K562 (cell line): ENCODE results near the gene CHRNA9. TPM values are rescaled to one million over a fixed set of nuclear protein-coding genes. Genes with fewer than 3 reads are reported as not detected.
A peak's percentile ranks its signal among the peaks of the same experiment; 100 is the strongest.

Source experiments
- ATAC-seq: fragments of 200-7000 bp; cut with Tn5 transposase; 3 replicates; pipeline ENCODE4 v1.9.1; 2020; ENCODE audit warnings: moderate library complexity
- BruUV-seq: library from RNA; stranded (reverse); fragments of 400-500 nt; replicated peaks from 2 replicates; lab custom pipeline; 2021; lab: Mats Ljungman, UMichigan
- CTCF ChIA-PET: fragments of 300-600 bp; formaldehyde crosslinking; extraction: SDS; loops from one replicate; lab custom pipeline; 2021; ENCODE audit warnings: low intra/inter-chr PET ratio; lab: Yijun Ruan, JAX
- POLR2A ChIA-PET: fragments of 300-600, 350-650 bp; sonication (Branson Sonifier 250); formaldehyde crosslinking; extraction: SDS; loops from one replicate; lab custom pipeline; 2021; ENCODE audit warnings: antibody characterized with exemption, inconsistent platforms; lab: Yijun Ruan, JAX
- DNase-seq, 4 experiments: peaks; one replicate each; pipeline versions ENCODE4 v3.0.0 to v3.0.0-alpha.2; 2011 to 2018; ENCODE audit warnings: low spot score in 3 of 4, mixed read lengths in 3 of 4; ENCODE audit errors: extremely low read depth in 1 of 4
- FAIRE-seq: peaks from 2 replicates; lab custom pipeline; 2011; peaks lifted over from hg19 to GRCh38; lab: Jason Lieb, UNC
- H2AFZ ChIP-seq: 2 replicates; pipeline ENCODE4 v1.6.0; 2011; ENCODE audit warnings: low read depth, low read length, control low read depth, inconsistent platforms
- H3K27ac ChIP-seq: fragments of 200-600 bp; 3 replicates; pipeline ENCODE4 v1.8.0; 2011; ENCODE audit warnings: low read depth, mild to moderate bottlenecking, control low read depth, inconsistent platforms, low read length, moderate library complexity, mixed read lengths; ENCODE audit errors: extremely low read depth
- H3K27me3 ChIP-seq, 2 experiments: fragments of 300-600 bp in 1 of 2; 2 replicates in 1 of 2; 3 replicates in 1 of 2; pipeline versions ENCODE4 v1.6.0 to v1.8.0; 2011; ENCODE audit warnings: inconsistent platforms in 2 of 2, low read length in 2 of 2, mild to moderate bottlenecking in 1 of 2, mixed read lengths in 1 of 2, moderate library complexity in 1 of 2; ENCODE audit not compliant: control insufficient read depth in 2 of 2, insufficient read depth in 2 of 2
- H3K36me3 ChIP-seq: fragments of 300-600 bp; 3 replicates; pipeline ENCODE4 v1.8.0; 2011; ENCODE audit warnings: mild to moderate bottlenecking, low read length, inconsistent platforms; ENCODE audit not compliant: control insufficient read depth, insufficient read depth
- H3K4me1 ChIP-seq, 2 experiments: fragments of 200-600 bp in 1 of 2; replicated peaks in 1 of 2; 2 replicates in 1 of 2; 3 replicates in 1 of 2; pipeline versions ENCODE4 v1.5.1 to v1.8.0; 2011; ENCODE audit warnings: inconsistent platforms in 2 of 2, low read length in 2 of 2, mild to moderate bottlenecking in 1 of 2, mixed read lengths in 1 of 2, moderate library complexity in 1 of 2; ENCODE audit not compliant: control insufficient read depth in 2 of 2, insufficient read depth in 2 of 2
- H3K4me2 ChIP-seq: 2 replicates; pipeline ENCODE4 v1.6.1; 2011; ENCODE audit warnings: low read length, control low read depth, inconsistent platforms, mixed read lengths; ENCODE audit not compliant: insufficient read depth
- H3K4me3 ChIP-seq: fragments of 200-600 bp; sonication (generic), shearing (Covaris generic); 2 replicates; pipeline ENCODE4 v1.5.1; 2016; ENCODE audit warnings: control low read depth, inconsistent platforms
- H3K79me2 ChIP-seq: fragments of 200-600 bp; 3 replicates; pipeline ENCODE4 v1.8.0; 2011; ENCODE audit warnings: low read length, inconsistent platforms; ENCODE audit not compliant: control insufficient read depth, insufficient read depth
- H3K9ac ChIP-seq, 2 experiments: 2 replicates each; pipeline versions ENCODE4 v1.6.0 to v1.6.1; 2011; ENCODE audit warnings: low read depth in 2 of 2, low read length in 2 of 2, control low read depth in 1 of 2, inconsistent platforms in 1 of 2, mild to moderate bottlenecking in 1 of 2, mixed read lengths in 1 of 2; ENCODE audit not compliant: insufficient read depth in 1 of 2
- H3K9me1 ChIP-seq: one replicate; pipeline ENCODE4 v1.6.0; 2011; ENCODE audit warnings: inconsistent platforms, mild to moderate bottlenecking, low read length, moderate library complexity; ENCODE audit not compliant: control insufficient read depth, insufficient read depth
- H3K9me3 ChIP-seq: replicated peaks from 2 replicates; pipeline ENCODE4 v1.5.1; 2011; ENCODE audit warnings: low read depth, low read length, inconsistent platforms; ENCODE audit not compliant: control insufficient read depth, insufficient read depth
- H4K20me1 ChIP-seq: replicated peaks from 2 replicates; pipeline ENCODE4 v1.6.1; 2011; ENCODE audit warnings: low read length, inconsistent platforms, mixed read lengths; ENCODE audit not compliant: control insufficient read depth, insufficient read depth
- ARID3A ChIP-seq: IDR thresholded peaks from 2 replicates; pipeline ENCODE4 v1.6.1; 2012; ENCODE audit warnings: low read depth, low read length, improper control_type of control experiment, borderline replicate concordance
- DPF2 ChIP-seq: fragments of 450-650 bp; IDR thresholded peaks from 2 replicates; pipeline ENCODE4 v1.6.1; 2016
- ESRRA ChIP-seq: fragments of 450-650 bp; IDR thresholded peaks from 2 replicates; pipeline ENCODE4 v1.6.1; 2014; ENCODE audit warnings: low read depth, mild to moderate bottlenecking, moderate library complexity, borderline replicate concordance
- NEUROD1 ChIP-seq: fragments of 150-350 bp; IDR thresholded peaks from 2 replicates; pipeline ENCODE4 v1.6.1; 2014; ENCODE audit warnings: borderline replicate concordance, low read length, low read depth; ENCODE audit not compliant: partially characterized antibody
- NFYB ChIP-seq: IDR thresholded peaks from 2 replicates; pipeline ENCODE4 v1.6.1; 2011; ENCODE audit warnings: mild to moderate bottlenecking, moderate library complexity; ENCODE audit not compliant: insufficient read length; ENCODE audit errors: extremely low read depth
- SAP30 ChIP-seq: fragments of 200-600 bp; sonication (generic); IDR thresholded peaks from 2 replicates; pipeline ENCODE4 v1.6.1; 2012; ENCODE audit warnings: borderline replicate concordance, low read depth, mild to moderate bottlenecking, moderate library complexity, low read length, control low read depth, inconsistent platforms; ENCODE audit not compliant: insufficient read depth, poor library complexity, severe bottlenecking
- SRSF9 ChIP-seq: fragments of 200-400 bp; formaldehyde crosslinking; IDR thresholded peaks from 2 replicates; pipeline ENCODE4 v1.6.1; 2017; ENCODE audit warnings: low read depth, low read length, borderline replicate concordance
- TCF7L2 ChIP-seq: fragments of 150-350 bp; IDR thresholded peaks from 2 replicates; pipeline ENCODE4 v1.6.1; 2016; ENCODE audit warnings: low read depth, mild to moderate bottlenecking, low read length, moderate library complexity
- ZC3H4 ChIP-seq: sonication (generic); formaldehyde crosslinking; IDR thresholded peaks from 2 replicates; pipeline ENCODE4 v1.9.0; 2021; ENCODE audit warnings: missing genetic modification reagents, borderline replicate concordance
- ZNF121 ChIP-seq: sonication (generic); formaldehyde crosslinking; conservative IDR thresholded peaks from 2 replicates; pipeline ENCODE4 v1.8.0; 2022; ENCODE audit warnings: missing genetic modification reagents
- WGBS: fragments of 100-300 bp; shearing (Covaris generic); methylation state at CpG from one replicate; pipeline ENCODE4 v1.1.6; 2016; ENCODE audit warnings: low coverage, mixed read lengths; ENCODE audit not compliant: insufficient coverage; ENCODE audit errors: missing lambda C conversion rate; 5-methylcytosine and 5-hydroxymethylcytosine counted together
- in situ Hi-C: fragments of 300-500 bp; cut with MboI; formaldehyde crosslinking; loops from 4 replicates; pipeline ENCODE4 v1.15.0; 2018; ENCODE audit warnings: inconsistent platforms, mixed read lengths
- intact Hi-C: fragments of 100-400 bp; cut with micrococcal nuclease; formaldehyde crosslinking; loops from 2 replicates; pipeline ENCODE4 v1.14.2; 2022
- polyA plus RNA-seq, 8 experiments: library from polyadenylated mRNA; depleted of rRNA in 4 of 8; stranded (reverse) in 5 of 8; unstranded in 3 of 8; fragments of >200 nt; fragmentation: Nextera tagmentation in 2 of 8; fragmentation: Illumina TruSeq in 1 of 8; extraction: Ambion mirVana in 2 of 8; extraction: Trizol in 1 of 8; gene quantifications; 2 replicates each; pipeline versions ENCODE4 v1.2.1 to v1.2.3, GENCODE V29; 2011 to 2014; ENCODE audit warnings: inconsistent platforms in 1 of 8, missing spikeins in 1 of 8
- total RNA-seq, 7 experiments: library from RNA; depleted of rRNA in 6 of 7; stranded (reverse); fragments of >200 nt in 6 of 7; fragmentation: Illumina TruSeq in 2 of 7; extraction: Trizol in 2 of 7; gene quantifications; 2 replicates each; pipeline versions ENCODE4 v1.2.1 to v1.2.3, GENCODE V29; 2011 to 2021; ENCODE audit warnings: low replicate concordance in 1 of 7
- TF ChIP-seq, protein P1 (sequence below): fragments of 450-650 bp; formaldehyde crosslinking; IDR thresholded peaks from 2 replicates; pipeline ENCODE4 v1.4.0; 2020; ENCODE audit warnings: mild to moderate bottlenecking, moderate library complexity

The CHRNA9 gene
- total and polyA plus RNA-seq, 9 of the 15 experiments (the other 6 are each of a cell fraction or from before 2014, with no cell fraction given), result not detected

- Histone ChIP-seq H3K9ac (no peak overlapping the region), H3K9me1 (no peaks in the 10 kb centered on the region), H3K4me1 (no peaks in the 10 kb centered on the region), H4K20me1 (no peaks in the 10 kb centered on the region), H2AFZ (no peak overlapping the region), H3K4me3 (no peak overlapping the region), H3K79me2 (no peaks in the 10 kb centered on the region), H3K36me3 (no peaks in the 10 kb centered on the region), H3K9me3 (no peaks in the 10 kb centered on the region), H3K27me3 (peaks cover 13 to 20% of the 10 kb centered on the region in 2 experiments; a peak in 4 of 5 replicates), H3K4me2 (no peak overlapping the region), H3K27ac (no peak overlapping the region)
- no peak for DNase-seq
- no peak for FAIRE-seq
- CTCF ChIA-PET, result no interaction called here
- POLR2A ChIA-PET, result no interaction called here
- BruUV-seq, result no TSS peak
- 0 out of 2 replicates have a peak, but pooled peaks have one; percentile 15 for TF ChIP-seq ESRRA
- TF ChIP-seq, protein P1, sequence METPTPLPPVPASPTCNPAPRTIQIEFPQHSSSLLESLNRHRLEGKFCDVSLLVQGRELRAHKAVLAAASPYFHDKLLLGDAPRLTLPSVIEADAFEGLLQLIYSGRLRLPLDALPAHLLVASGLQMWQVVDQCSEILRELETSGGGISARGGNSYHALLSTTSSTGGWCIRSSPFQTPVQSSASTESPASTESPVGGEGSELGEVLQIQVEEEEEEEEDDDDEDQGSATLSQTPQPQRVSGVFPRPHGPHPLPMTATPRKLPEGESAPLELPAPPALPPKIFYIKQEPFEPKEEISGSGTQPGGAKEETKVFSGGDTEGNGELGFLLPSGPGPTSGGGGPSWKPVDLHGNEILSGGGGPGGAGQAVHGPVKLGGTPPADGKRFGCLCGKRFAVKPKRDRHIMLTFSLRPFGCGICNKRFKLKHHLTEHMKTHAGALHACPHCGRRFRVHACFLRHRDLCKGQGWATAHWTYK (CRISPR knock-in tag), result no peak
- WGBS, result 4% methylated on average over 10 of the region's 10 CpGs
- intact Hi-C loops (no loop called here), in situ Hi-C loops (no loop called here)
- ATAC-seq, result no peak; the same call in 2 of the 3 replicates
Measured at GRCh38 chr4:40375095-40375494, 40.0 kb downstream of the CHRNA9 start.

DNA sequence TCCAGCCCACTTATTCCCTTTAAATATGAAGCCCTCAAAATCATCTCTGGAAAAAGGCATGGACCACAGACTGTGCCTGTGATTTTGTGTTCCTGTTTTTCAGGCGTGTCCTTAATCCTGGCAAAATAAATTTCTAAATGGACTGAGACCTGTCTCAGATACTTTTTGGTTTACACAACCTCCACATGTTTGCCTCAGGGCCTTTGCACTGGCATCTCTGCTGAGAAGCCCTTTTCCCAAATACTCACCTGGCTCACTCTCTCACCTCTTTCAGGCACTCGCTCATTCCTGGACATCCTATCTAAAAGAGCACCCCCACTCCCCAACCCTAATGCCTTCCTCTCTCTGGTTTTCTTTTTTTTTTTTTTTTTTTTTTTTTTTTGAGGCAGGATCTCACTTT is 40.5 kb downstream of the CHRNA9 start:
- Histone ChIP-seq H3K4me1 (no peaks in the 10 kb centered on the region), H2AFZ (no peak overlapping the region), H3K9me1 (no peaks in the 10 kb centered on the region), H3K27me3 (peaks cover 13 to 24% of the 10 kb centered on the region in 2 experiments; a peak in 4 of 5 replicates), H4K20me1 (no peaks in the 10 kb centered on the region), H3K4me3 (no peak overlapping the region), H3K4me2 (no peak overlapping the region), H3K9ac (no peak overlapping the region), H3K79me2 (no peaks in the 10 kb centered on the region), H3K36me3 (no peaks in the 10 kb centered on the region), H3K27ac (no peak overlapping the region), H3K9me3 (no peaks in the 10 kb centered on the region)
- FAIRE-seq (no peak), DNase-seq (no peak), ATAC-seq (no peak)
- intact Hi-C loops (no loop called here), in situ Hi-C loops (no loop called here)
- WGBS, result 4% methylated on average over 2 of the region's 2 CpGs
- no TSS peak for BruUV-seq
- POLR2A ChIA-PET, result no interaction called here
- TF ChIP-seq NEUROD1, result no peak
- TF ChIP-seq TCF7L2, result no peak
- no peak for TF ChIP-seq SRSF9
- TF ChIP-seq NFYB, result no peak
- no peak for TF ChIP-seq ARID3A
- no peak for TF ChIP-seq ZC3H4 (CRISPR knock-in tag)
- TF ChIP-seq SAP30, result no peak
- TF ChIP-seq DPF2, result no peak
- no peak for TF ChIP-seq ZNF121 (CRISPR knock-in tag)
- CTCF ChIA-PET, result no interaction called here
